Urinary bladder (tissue), 4 donors: ENCODE data around the gene MYH16. TPM values are rescaled to one million over a fixed set of nuclear protein-coding genes. Genes with fewer than 3 reads are reported as not detected.
"Not testable (repeated sequence)": the region's sequence is repeated elsewhere in the genome, so short reads cannot be mapped to it uniquely, and the experiment has no call there.

Source experiments
- DNase-seq: peaks from one replicate; pipeline ENCODE4 v3.0.0-alpha.2; 2015; ENCODE audit errors: extremely low spot score
- H3K27ac ChIP-seq: one replicate; pipeline ENCODE4 v1.5.1; 2013; ENCODE audit warnings: low read depth, mild to moderate bottlenecking, moderate library complexity
- H3K36me3 ChIP-seq: one replicate; pipeline ENCODE4 v1.6.1; 2013; ENCODE audit warnings: mild to moderate bottlenecking, moderate library complexity; ENCODE audit not compliant: insufficient read depth
- H3K4me1 ChIP-seq: one replicate; pipeline ENCODE4 v1.6.1; 2013; ENCODE audit warnings: mild to moderate bottlenecking, moderate library complexity; ENCODE audit not compliant: insufficient read depth
- H3K4me3 ChIP-seq: one replicate; pipeline ENCODE4 v1.5.1; 2013; ENCODE audit warnings: low read depth, low read length
- WGBS: extraction: QIAGEN DNeasy Blood & Tissue Kit; methylation state at CpG from one replicate; pipeline ENCODE4 v1.1.7; 2013; 5-methylcytosine and 5-hydroxymethylcytosine counted together
- polyA plus RNA-seq: library from polyadenylated mRNA; stranded (reverse); fragments of 200-250 nt; gene quantifications from one replicate; pipeline ENCODE4 v1.2.3, GENCODE V29; 2013
- total RNA-seq: library from RNA; depleted of rRNA; stranded (reverse); fragments of >200 nt; gene quantifications from one replicate; pipeline ENCODE4 v1.2.3, GENCODE V29; 2014
- donor health status: healthy with polysubstance abuse.
- donor health status: healthy.

The MYH16 gene
- total and polyA plus RNA-seq, 2 donors = not detected

GRCh38 chr7:99293650-99294049 lies 21.0 kb downstream of the MYH16 start:
- H3K36me3 ChIP-seq = no peaks in the 10 kb centered on the region
- H3K4me1 ChIP-seq = no peaks in the 10 kb centered on the region
- no peak for DNase-seq
- no peak overlapping the region for H3K27ac ChIP-seq
- 74% methylated on average over 4 of the region's 4 CpGs for WGBS
- no peak overlapping the region for H3K4me3 ChIP-seq

- WGBS = 72% methylated on average over 5 of the region's 5 CpGs
- DNase-seq = no peak
- Histone ChIP-seq H3K4me1 (no peaks in the 10 kb centered on the region), H3K4me3 (no peak overlapping the region), H3K27ac (no peak overlapping the region), H3K36me3 (no peaks in the 10 kb centered on the region)
These were observed 23.8 kb downstream of the MYH16 start for GRCh38 chr7:99296471-99296870.

- no peak for DNase-seq
- 82% methylated on average over 19 of the region's 19 CpGs for whole genome bisulfite sequencing
These were observed 28.9 kb downstream of the MYH16 start for GRCh38 chr7:99301496-99301895.

GRCh38 chr7:99305473-99306260 lies 33.0 kb downstream of the MYH16 start:
- H3K4me3 ChIP-seq = no peak overlapping the region
- 83% methylated on average over 16 of the region's 16 CpGs for WGBS
- no peak for DNase-seq
- H3K4me1 ChIP-seq = no peaks in the 10 kb centered on the region
- H3K36me3 ChIP-seq = no peaks in the 10 kb centered on the region
- no peak overlapping the region for H3K27ac ChIP-seq

More at GRCh38 chr7:99301496-99301895, 28.9 kb downstream of the MYH16 start:
- Histone ChIP-seq H3K4me3 (no peak overlapping the region), H3K27ac (no peak overlapping the region), H3K36me3 (no peaks in the 10 kb centered on the region), H3K4me1 (no peaks in the 10 kb centered on the region)

GRCh38 chr7:99308461-99309074 lies 35.9 kb downstream of the MYH16 start:
- DNase-seq = no peak
- 89% methylated on average over 7 of the region's 7 CpGs for WGBS
- no peaks in the 10 kb centered on the region for H3K36me3 ChIP-seq
- no peak overlapping the region for H3K4me3 ChIP-seq
- H3K27ac ChIP-seq = no peak overlapping the region
- no peaks in the 10 kb centered on the region for H3K4me1 ChIP-seq

- Histone ChIP-seq H3K27ac (no peak overlapping the region), H3K4me1 (no peaks in the 10 kb centered on the region), H3K36me3 (no peaks in the 10 kb centered on the region), H3K4me3 (no peak overlapping the region)
- WGBS = 83% methylated on average over 7 of the region's 7 CpGs
- no peak for DNase-seq
These were observed 36.5 kb downstream of the MYH16 start for GRCh38 chr7:99309111-99309510.

GRCh38 chr7:99310004-99310403 lies 37.4 kb downstream of the MYH16 start:
- no peaks in the 10 kb centered on the region for H3K36me3 ChIP-seq
- no peak overlapping the region for H3K4me3 ChIP-seq
- H3K4me1 ChIP-seq = no peaks in the 10 kb centered on the region
- H3K27ac ChIP-seq = no peak overlapping the region
- no peak for DNase-seq
- 97% methylated on average over 4 of the region's 4 CpGs for WGBS

- Histone ChIP-seq H3K36me3 (no peaks in the 10 kb centered on the region), H3K4me3 (no peak overlapping the region), H3K27ac (no peak overlapping the region), H3K4me1 (no peaks in the 10 kb centered on the region)
- 86% methylated on average over 9 of the region's 9 CpGs for WGBS
- DNase-seq = no peak
These were observed 39.1 kb downstream of the MYH16 start for GRCh38 chr7:99311702-99312101.

- H3K36me3 ChIP-seq = no peaks in the 10 kb centered on the region
- DNase-seq = no peak
- no peak overlapping the region for H3K27ac ChIP-seq
- H3K4me3 ChIP-seq = no peak overlapping the region
- WGBS = 41% methylated on average over 16 of the region's 16 CpGs
- H3K4me1 ChIP-seq = no peaks in the 10 kb centered on the region
These were observed 39.9 kb downstream of the MYH16 start for GRCh38 chr7:99312316-99313203.

- 42% methylated on average over 1 of the region's 1 CpG for WGBS
- Histone ChIP-seq H3K4me1 (no peaks in the 10 kb centered on the region), H3K4me3 (no peak overlapping the region), H3K36me3 (no peaks in the 10 kb centered on the region), H3K27ac (no peak overlapping the region)
- DNase-seq = no peak
These were observed 40.5 kb downstream of the MYH16 start for GRCh38 chr7:99313204-99313573.

GRCh38 chr7:99314504-99314903 lies 41.9 kb downstream of the MYH16 start:
- 70% methylated on average over 7 of the region's 7 CpGs for WGBS
- no peaks in the 10 kb centered on the region for H3K36me3 ChIP-seq
- H3K4me3 ChIP-seq = no peak overlapping the region
- DNase-seq = no peak
- no peak overlapping the region for H3K27ac ChIP-seq
- H3K4me1 ChIP-seq = no peaks in the 10 kb centered on the region

- DNase-seq = no peak
- WGBS = 59% methylated on average over 4 of the region's 4 CpGs
- no peak overlapping the region for H3K4me3 ChIP-seq
- H3K4me1 ChIP-seq = no peaks in the 10 kb centered on the region
- H3K27ac ChIP-seq = no peak overlapping the region
- no peaks in the 10 kb centered on the region for H3K36me3 ChIP-seq
These were observed 47.7 kb downstream of the MYH16 start for GRCh38 chr7:99320371-99320770.

- H3K4me3 ChIP-seq, H3K4me1 ChIP-seq, H3K36me3 ChIP-seq, H3K27ac ChIP-seq, DNase-seq: not testable (repeated sequence)
- 89% methylated on average over 6 of the region's 6 CpGs for WGBS
These were observed 50.0 kb downstream of the MYH16 start for GRCh38 chr7:99322659-99323058.

- Histone ChIP-seq H3K4me3 (no peak overlapping the region), H3K27ac (no peak overlapping the region), H3K36me3 (no peaks in the 10 kb centered on the region), H3K4me1 (peaks cover 2% of the 10 kb centered on the region)
- 96% methylated on average over 14 of the region's 14 CpGs for WGBS
- no peak for DNase-seq
These were observed 51.9 kb downstream of the MYH16 start for GRCh38 chr7:99324559-99324958.
